GM12891 (cell line): ENCODE results near the gene HMGN4.

Experiments
- POLR2A ChIP-seq: IDR thresholded peaks from 2 replicates; pipeline ENCODE4 v1.6.1; 2011; ENCODE audit warnings: low read depth, low read length, control low read depth
- POLR2AphosphoS5 ChIP-seq: IDR thresholded peaks from 2 replicates; pipeline ENCODE4 v1.6.1; 2011; ENCODE audit warnings: low read depth, low read length, control low read depth
- SPI1 ChIP-seq: IDR thresholded peaks from 2 replicates; pipeline ENCODE4 v1.6.1; 2011; ENCODE audit warnings: low read depth, low read length, control low read depth
- TAF1 ChIP-seq: IDR thresholded peaks from 2 replicates; pipeline ENCODE4 v1.6.1; 2011; ENCODE audit warnings: low read depth, low read length, control low read depth

DNA sequence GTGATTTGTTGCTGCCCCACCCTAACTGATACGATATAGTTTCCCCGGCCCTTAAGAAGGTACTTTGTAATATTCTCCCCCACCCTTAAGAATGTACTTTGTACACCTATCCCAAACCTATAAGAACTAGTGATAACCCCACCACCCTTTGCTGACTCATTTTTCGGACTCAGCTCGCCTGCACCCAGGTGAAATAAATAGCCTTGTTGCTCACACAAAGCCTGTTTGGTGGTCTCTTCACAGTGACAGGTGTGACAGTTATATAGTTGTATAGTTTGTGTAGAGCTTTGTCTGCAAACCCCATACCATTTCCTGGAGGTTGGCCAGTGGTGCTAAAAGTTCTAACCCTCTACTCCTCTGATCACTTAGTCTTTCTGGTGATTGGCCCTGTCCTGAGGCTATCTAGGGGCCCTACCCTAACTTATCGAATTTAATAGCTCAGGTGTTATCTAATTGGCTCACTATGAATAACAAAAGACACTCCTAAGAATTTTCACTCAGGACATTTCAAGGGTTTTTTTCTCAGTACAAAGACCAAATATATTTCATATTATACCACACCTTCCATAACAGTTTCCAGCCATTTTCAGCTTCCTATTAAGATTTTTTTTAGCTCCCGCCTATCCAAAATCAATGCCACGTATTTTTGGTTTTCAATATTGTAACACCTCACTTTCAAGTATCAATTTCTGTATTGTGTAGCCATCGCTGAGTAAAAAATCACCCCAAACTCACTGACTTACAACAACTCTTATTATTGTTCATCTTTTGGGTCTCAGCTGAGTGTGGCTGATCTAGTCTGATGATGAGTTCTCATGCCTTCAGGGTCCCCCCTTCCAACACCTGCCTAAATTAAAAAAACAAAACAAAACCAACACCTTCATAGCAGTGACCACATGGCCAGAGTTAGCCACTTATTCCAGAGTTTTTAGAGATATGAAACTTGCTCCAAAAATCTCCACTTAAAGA is 47.9 kb upstream of the HMGN4 start:
- no peak for TF ChIP-seq POLR2A
- TF ChIP-seq TAF1, result no peak
- TF ChIP-seq POLR2AphosphoS5, result no peak
- TF ChIP-seq SPI1, result no peak
